NCI-H345 (cell line): ENCODE measurements around the gene RNASE12.
"Not testable (repeated sequence)": the region's sequence is repeated elsewhere in the genome, so short reads cannot be mapped to it uniquely, and the experiment has no call there.

ENCODE experiments used
- DNase-seq: peaks from one replicate; lab custom pipeline; 2025; lab: John Stamatoyannopoulos, UW

RNASE12 gene

DNA sequence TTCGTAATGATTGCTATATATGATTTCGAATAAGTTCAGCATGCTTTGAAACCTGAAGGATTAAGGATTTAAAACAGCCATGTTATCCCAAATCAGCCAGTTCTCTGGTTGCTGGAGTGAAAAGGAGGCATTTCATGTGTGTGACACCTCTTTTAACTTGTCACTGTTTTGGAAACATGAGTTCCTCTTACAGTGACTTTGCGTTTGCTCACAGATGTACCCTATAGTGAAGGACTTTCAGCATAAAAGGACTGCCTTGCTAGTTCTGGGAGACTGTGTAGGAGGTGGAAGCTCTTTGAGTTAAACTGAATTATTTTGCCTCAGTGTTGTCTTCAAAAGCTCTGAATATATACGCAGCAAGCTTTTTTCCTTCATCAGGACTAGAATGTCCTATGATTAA, 10.9 kb downstream of the RNASE12 start:
- DNase-seq = no peak

GRCh38 chr14:20578784-20579502, 12.2 kb downstream of the RNASE12 start:
- DNase-seq = no peak

DNA sequence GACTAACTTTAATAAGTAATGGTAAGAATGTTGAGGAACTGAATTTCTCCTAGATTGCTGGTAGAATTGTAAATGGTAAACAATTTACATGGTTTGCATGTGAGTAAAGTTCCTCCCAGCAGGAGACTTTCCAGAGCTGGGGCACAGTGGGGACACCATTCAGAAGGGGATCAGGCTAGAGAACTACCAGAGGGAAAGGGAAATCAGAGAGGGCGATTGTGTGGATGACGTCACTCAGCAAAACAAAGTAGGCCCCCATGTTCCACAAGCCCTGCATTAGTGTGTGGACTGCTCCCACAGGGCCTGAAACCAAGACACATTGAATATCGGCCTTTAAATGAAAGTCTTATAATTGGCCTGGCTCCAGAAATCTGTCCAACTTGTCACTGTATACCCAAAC, 12.9 kb downstream of the RNASE12 start:
- DNase-seq = no peak

GRCh38 chr14:20572382-20572990, 18.7 kb downstream of the RNASE12 start:
- DNase-seq = not testable (repeated sequence)

DNA sequence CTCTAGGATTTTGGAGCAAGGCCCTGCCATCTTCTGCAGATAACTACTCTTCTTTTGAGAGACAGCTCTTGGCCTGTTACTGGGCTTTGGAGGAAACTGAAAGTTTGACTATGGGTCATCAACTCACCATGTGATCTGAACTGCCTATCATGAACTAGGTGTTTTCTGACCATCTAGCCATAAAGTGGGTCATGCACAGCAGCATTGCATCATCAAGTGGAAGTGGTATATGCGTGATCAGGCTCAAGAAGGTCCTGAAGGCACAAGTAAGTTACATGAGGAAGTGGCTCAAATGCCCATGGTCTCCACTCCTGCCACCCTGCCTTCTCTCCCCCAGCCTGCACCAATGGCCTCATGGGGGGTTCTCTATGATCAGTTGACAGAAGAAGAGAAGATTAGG, 20.5 kb downstream of the RNASE12 start:
- DNase-seq = not testable (repeated sequence)

DNA sequence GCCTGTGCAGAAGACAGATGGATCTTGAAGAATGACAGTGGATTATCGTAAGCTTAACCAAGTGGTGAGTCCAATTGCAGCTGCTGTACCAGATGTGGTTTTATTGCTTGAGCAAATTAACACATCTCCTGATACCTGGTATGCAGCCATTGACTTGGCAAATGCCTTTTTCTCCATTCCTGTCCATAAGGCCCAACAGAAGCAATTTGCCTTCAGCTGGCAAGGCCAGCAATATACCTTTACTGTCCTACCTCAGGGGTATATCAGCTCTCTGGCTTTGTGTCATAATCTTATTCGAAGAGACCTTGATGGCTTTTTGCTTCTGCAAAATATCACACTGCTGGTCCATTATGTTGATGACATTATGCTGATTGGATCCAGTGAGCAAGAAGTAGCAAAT, 21.3 kb downstream of the RNASE12 start:
- not testable (repeated sequence) for DNase-seq

DNA sequence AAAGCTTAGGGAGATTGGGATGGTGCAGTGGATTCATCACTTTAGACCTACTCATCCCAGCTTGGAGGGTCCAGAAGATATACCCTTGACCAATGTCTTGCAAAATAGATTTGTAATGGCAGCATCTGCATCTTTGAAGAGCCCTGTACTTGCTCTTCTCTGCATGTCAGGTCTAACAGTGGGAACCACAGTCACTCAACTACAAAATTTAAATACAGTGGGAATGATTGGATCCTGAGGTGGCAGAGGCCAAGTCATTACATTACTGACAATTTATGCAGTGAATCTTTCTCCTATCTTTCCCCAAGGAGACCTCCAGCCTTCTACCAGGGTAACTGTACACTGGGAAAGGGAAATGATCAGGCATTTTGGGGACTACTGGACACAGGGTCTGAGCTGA, 22.1 kb downstream of the RNASE12 start:
- DNase-seq = no peak

DNA sequence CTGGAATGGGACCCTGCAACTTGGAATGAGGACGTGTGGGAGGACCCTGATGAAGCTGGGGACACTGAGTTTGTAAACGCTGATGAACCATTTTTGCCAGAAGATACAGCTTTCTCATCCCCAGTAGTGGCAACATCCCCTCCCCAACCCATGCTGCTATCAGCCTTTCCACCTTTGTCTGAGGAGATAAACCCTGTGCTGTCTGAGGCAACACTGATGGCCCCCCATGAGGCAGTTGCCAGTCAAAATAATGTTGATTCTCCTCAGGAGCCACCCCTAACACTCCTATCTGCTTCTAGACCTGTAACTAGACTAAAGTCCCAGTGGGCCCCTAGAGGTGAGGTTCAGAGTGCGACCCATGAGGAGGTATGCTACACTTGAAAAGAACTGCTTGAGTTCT, 22.8 kb downstream of the RNASE12 start:
- DNase-seq = no peak

- DNase-seq = not testable (repeated sequence)
These were observed 24.0 kb downstream of the RNASE12 start for GRCh38 chr14:20567199-20567598.

DNA sequence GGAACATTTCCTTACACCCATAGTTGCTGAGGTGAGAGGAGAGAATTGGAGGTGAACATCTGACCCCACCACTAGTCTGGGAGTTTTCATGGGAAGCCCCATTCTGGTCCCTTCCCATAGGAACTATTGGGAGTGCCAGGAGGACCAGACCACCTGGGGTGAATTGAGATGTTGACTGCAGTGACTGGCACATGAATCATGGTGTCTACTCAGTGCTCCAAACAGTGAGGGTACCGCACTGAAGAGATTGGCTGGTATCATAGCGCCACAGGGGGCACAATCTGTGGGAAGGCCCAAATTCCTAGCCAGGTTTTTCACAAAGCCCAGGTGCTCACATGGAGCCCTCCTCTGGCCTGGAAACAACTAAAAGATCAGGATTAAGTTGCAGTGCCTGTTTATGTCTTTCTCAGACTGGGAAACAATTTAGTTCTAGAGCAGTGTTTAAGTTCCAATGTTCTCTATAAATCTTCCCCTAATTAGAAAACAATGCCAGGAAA, 26.6 kb downstream of the RNASE12 start:
- no peak for DNase-seq

GRCh38 chr14:20563971-20564370, 27.2 kb downstream of the RNASE12 start:
- no peak for DNase-seq

- no peak for DNase-seq
These were observed 30.2 kb downstream of the RNASE12 start, which contains the start of gene RNASE9 for GRCh38 chr14:20560961-20561360. RNASE9 (minus strand) TSS chr14:20561047.

DNA sequence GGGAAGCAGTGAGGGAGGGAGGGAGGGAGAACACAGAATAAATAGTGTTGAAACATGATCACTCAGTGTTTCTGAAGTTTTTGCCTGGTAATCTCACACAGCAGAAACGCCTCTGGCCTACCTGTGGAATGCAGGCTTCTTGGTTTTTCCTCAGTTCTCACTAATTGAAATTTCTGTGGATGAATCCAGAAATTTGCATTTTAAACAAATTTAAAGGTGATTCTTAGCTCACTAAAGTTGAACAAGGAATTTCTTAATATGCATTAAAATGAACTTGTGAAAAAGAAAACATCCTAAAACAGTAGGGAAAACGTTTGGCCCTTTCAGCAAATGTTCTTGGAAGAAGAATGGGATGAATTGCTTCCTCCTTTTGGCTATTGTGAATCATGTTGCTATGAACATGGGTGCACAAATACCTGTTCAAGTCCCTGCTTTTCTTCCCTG, 31.7 kb downstream of the RNASE12 start:
- DNase-seq = no peak

DNA sequence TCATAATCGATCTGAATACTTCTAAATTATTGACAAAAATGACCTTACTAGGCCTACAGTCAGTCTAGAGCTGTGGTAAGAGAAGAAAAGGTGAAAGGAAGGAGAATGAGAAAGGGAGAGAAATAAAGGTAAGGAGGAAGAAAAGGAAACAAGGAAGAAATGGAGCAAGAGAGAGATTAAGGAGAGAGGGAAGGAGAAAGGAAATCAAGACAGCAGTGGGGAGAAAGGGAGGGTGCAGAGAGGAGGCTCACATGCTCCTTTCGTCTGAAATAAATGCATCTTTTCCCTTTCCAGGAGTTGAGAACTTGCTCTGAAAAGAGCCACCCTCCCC, 34.0 kb downstream of the RNASE12 start:
- no peak for DNase-seq

- no peak for DNase-seq
These were observed 34.5 kb downstream of the RNASE12 start for GRCh38 chr14:20556500-20557211.

DNA sequence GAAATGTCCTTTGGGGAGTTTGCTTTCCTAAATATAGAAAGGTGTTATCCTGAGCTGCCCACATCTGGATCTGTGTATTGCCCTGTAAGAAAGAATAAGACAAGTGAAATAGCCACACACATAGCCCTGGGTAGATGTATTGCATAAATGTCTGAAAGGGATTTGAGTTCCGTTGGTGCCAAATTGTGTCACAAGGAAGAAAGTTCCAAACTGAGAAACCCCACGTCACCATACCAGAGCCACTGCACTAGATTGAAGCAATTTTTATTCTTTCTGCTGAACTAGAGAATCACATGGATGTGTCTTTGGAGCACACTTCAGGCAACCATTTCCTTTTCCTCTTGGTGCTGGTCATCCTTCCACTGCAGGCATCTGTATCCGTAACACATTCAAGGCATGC, 35.3 kb downstream of the RNASE12 start:
- no peak for DNase-seq

DNA sequence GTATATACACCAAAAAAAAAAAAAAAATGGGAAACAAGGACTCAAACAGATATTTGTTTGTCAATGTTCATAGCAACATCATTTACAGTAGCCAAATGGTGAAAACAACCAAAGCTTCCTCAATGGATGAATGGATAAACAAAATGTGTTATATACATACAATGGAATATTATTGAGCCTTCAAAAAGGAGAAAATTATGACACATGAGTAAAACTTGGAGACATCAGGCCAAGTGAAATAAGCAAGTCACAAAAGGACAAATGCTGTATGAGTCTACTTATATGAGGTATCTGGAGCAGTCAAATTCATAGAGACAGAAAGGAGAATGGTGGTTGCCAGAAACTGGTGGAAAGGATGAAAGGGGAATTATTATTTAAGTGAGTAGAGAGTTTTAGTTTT, 38.2 kb downstream of the RNASE12 start:
- no peak for DNase-seq

DNA sequence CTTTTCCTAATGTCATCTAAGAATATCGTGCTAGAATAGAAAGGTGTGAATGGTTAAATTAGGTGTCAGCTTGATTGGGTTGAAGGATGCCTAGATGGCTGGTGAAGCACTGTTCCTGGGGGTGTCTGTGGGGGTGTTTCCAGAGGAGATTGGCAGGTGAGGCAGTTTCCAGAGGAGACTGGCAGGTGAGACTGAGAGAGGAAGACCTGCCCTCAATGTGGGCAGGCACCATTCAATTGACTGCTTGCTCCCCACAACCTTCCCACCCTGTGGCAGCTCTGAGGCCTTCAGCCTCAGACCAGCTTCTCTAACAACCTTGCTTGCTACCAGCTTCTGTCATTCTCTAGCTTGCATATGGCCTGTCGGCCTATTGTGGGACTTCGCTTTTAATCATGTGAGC, 39.6 kb downstream of the RNASE12 start:
- no peak for DNase-seq

DNA sequence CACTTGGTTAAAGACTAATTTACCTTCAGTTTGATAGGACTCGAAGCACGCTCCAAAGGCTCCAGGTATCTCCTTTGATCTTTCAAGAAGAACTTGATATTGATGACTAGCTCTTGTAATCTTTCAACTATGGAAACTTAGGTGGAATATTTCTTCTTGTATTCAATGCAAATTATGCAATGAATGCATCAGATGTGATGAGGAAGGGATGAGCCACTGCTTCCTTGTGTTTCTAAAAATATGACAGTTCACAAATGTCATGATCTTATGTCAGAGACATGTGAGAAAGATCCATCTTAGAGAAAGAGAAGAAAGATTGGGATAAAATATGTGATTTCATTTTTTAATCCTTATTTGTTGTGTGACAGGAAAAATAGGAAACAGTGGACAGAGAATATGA, 40.2 kb downstream of the RNASE12 start:
- DNase-seq = no peak

GRCh38 chr14:20548414-20549158, 42.6 kb downstream of the RNASE12 start:
- no peak for DNase-seq

- DNase-seq = no peak
These were observed 44.3 kb downstream of the RNASE12 start for GRCh38 chr14:20546877-20547276.
